Activated CD8-positive, alpha-beta T cell treated with anti-CD3 and anti-CD28 coated beads for 36 hours (primary cell): ENCODE data around the gene DHX58. TPM values are rescaled to one million over a fixed set of nuclear protein-coding genes. Genes with fewer than 3 reads are reported as not detected.

Experiments used
- ATAC-seq: fragments of 200-7000 bp; cut with Tn5 transposase; one replicate; pipeline ENCODE4 v1.10.0; 2021; ENCODE audit warnings: mild to moderate bottlenecking, moderate library complexity
- CTCF ChIA-PET: fragments of 350-600 bp; sonication (Branson Sonifier 250); formaldehyde crosslinking; loops from one replicate; lab custom pipeline; 2021; ENCODE audit warnings: antibody characterized with exemption; lab: Charles Lee
- POLR2A ChIA-PET: fragments of 350-600 bp; sonication (Branson Sonifier 250); formaldehyde crosslinking; loops from one replicate; lab custom pipeline; 2021; ENCODE audit warnings: antibody characterized with exemption; lab: Charles Lee
- DNase-seq: peaks from one replicate; pipeline ENCODE4 v3.0.0-alpha.2; 2020
- H3K27ac Mint-ChIP-seq: one replicate; pipeline ENCODE4 v1.8.0; 2021; ENCODE audit warnings: mild to moderate bottlenecking, mixed read lengths
- H3K27me3 Mint-ChIP-seq: one replicate; pipeline ENCODE4 v1.8.0; 2021; ENCODE audit warnings: mixed read lengths
- H3K36me3 Mint-ChIP-seq: one replicate; pipeline ENCODE4 v1.8.0; 2021; ENCODE audit warnings: low read depth, mixed read lengths
- H3K4me1 Mint-ChIP-seq: one replicate; pipeline ENCODE4 v1.8.0; 2021; ENCODE audit warnings: low read depth, mixed read lengths
- H3K4me3 Mint-ChIP-seq: one replicate; pipeline ENCODE4 v1.8.0; 2021; ENCODE audit warnings: mild to moderate bottlenecking, moderate library complexity, mixed read lengths
- H3K9me3 Mint-ChIP-seq: one replicate; pipeline ENCODE4 v1.8.0; 2021; ENCODE audit warnings: mixed read lengths
- CTCF ChIP-seq: fragments of 200-600 bp; IDR thresholded peaks from one replicate; pipeline ENCODE4 v1.8.0; 2022; ENCODE audit warnings: antibody characterized with exemption, mild to moderate bottlenecking
- intact Hi-C: fragments of 100-400 bp; cut with micrococcal nuclease; formaldehyde crosslinking; loops from one replicate; pipeline ENCODE4 v1.10.0; 2022
- total RNA-seq, 2 experiments: library from RNA; stranded (reverse); gene quantifications; one replicate each; pipeline ENCODE4 v1.2.3, GENCODE V29; 2021

Gene DHX58
- total RNA-seq, 2 experiments from 2014 or later = 31.7 to 36.2 TPM

- no peak for ATAC-seq
- Mint-ChIP-seq H3K27me3 (no peaks in the 10 kb centered on the region), H3K36me3 (peaks cover 28% of the 10 kb centered on the region), H3K4me1 (peaks cover 10% of the 10 kb centered on the region), H3K27ac (no peak overlapping the region), H3K4me3 (no peak overlapping the region), H3K9me3 (no peaks in the 10 kb centered on the region)
- intact Hi-C loops = no loop called here
- ChIA-PET POLR2A (interaction anchor here (1.4 kb wide), 1 partner anchor 13 kb away, joined by 3 read pairs; the partner anchor contains the start of gene DHX58), CTCF (no interaction called here)
- no peak for DNase-seq
- TF ChIP-seq CTCF = no peak
Observed at GRCh38 chr17:42125565-42125964, 13.1 kb upstream of the DHX58 start.

- ATAC-seq = no peak
- no peaks in the 10 kb centered on the region for H3K9me3 Mint-ChIP-seq
- peaks cover 20% of the 10 kb centered on the region for H3K4me1 Mint-ChIP-seq
- ChIA-PET CTCF (no interaction called here), POLR2A (no interaction called here)
- no peak for TF ChIP-seq CTCF
- DNase-seq = no peak
- H3K4me3 Mint-ChIP-seq = no peak overlapping the region
- intact Hi-C loops = no loop called here
- H3K27ac Mint-ChIP-seq = no peak overlapping the region
- peaks cover 28% of the 10 kb centered on the region for H3K36me3 Mint-ChIP-seq
- H3K27me3 Mint-ChIP-seq = no peaks in the 10 kb centered on the region
Observed at GRCh38 chr17:42124256-42124655, 11.7 kb upstream of the DHX58 start.

DNA sequence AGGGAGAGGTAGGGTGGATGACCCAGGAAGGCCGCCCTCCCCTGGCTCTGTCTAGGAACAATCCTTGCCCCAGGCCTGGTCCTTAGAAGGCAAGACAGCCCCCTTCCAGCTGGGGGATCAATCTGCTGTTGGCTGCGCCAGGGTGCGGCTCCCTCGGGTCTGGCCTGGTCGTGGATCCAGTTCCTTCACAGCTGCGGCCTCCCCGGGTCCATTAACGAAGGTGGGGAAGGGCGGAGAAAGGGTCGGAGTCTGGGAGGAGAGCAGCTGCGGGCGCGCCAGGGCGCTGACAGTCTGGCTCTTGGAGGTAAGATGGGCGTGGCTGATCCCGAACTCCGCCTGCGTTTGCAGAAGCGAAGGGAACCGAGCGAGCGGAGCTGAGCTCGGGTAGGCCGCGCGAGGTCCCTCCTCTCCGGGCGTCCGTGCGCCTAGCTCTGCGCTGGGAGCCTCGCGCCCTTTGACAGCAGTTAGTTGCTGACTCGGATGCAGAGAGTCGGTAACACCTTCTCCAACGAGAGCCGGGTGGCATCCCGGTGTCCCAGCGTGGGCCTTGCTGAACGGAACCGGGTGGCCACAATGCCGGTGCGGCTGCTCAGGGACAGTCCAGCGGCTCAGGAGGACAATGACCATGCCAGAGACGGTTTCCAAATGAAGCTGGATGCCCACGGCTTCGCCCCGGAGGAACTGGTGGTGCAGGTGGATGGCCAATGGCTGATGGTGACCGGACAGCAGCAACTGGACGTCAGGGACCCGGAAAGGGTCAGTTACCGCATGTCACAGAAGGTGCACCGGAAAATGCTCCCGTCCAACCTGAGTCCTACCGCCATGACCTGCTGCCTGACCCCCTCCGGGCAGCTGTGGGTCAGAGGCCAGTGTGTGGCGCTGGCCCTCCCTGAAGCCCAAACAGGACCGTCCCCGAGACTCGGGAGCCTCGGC lies 10.1 kb upstream of the DHX58 start, which contains the start of gene HSPB9:
TSS of gene HSPB9 (plus strand) at position 434 of the 933 bp plus-strand sequence. CDS start at position 481, 47 bp downstream.
- Mint-ChIP-seq H3K27me3 (no peaks in the 10 kb centered on the region), H3K4me3 (peak within 1 kb of the TSS; percentile 67), H3K36me3 (peaks cover 31% of the 10 kb centered on the region), H3K27ac (peak within 1 kb of the TSS; percentile 85), H3K4me1 (peaks cover 23% of the 10 kb centered on the region), H3K9me3 (no peaks in the 10 kb centered on the region)
- DNase-seq = no peak
- intact Hi-C loops = no loop called here
- ATAC-seq = no peak
- no peak for TF ChIP-seq CTCF
- ChIA-PET CTCF (interaction anchor here (1.6 kb wide), 1 partner anchor 26 kb away, joined by 3 read pairs; no protein-coding TSS in a partner anchor), POLR2A (interaction anchor here (0.6 to 3.9 kb wide), 5 partner anchors 9 to 301 kb away, joined by 3 to 24 read pairs (median 4); partner anchors contain the start of gene DHX58)

DNA sequence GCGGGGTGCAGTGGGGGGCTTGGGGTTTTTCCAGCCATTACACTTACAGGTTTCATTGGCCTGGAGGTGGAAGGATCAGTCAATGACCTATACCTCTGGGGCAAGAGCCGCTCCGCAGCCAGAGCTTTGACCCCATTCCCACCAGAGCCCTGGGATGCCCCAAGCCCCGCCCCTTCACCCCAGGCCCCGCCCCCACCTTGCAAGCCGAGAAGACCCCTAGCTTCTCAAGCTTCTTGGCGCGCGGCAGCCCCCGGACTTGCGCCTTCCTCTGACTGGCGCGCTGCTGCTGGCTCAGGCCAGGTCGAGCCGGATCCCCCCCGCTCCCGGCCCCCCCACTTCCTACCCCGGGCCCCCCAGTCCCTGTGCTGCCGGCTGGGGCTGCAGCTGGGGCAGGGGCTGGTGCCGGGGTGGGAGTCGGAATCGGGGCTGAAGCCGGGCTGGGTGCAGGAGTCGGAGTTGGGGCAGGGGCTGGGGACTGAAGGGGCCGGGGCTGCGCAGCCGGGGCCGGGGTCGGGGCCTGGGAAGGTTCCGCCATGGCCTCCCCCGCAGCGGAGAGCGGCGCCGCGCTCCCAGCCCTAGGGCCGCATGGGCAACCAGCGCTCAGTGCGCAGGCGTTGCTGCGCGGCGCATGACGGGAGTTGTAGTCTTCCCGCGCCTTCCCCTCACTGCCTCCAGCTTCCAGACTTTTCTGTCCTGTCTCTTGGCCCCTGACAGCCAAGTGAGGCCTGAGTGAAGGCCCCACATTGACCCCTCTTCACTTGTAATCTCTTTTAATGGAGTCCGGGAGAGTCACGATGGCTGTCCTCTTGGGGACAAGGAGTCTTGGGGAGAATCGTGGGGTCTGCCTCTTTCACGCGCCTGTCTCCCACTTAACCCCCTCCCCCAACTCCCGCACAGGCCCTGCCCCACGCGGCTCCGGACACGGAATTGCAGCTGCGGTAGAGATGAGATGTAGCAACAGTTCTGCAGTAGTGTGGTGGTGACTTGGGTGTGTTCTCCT lies 8.6 kb upstream of the DHX58 start, which contains the start of gene KAT2A:
TSS of gene KAT2A (minus strand) at position 598 of the 1,000 bp plus-strand sequence. CDS start at position 535, 63 bp downstream.
- ChIA-PET CTCF (interaction anchor here (0.7 to 14.3 kb wide), 12 partner anchors 10 to 191 kb away, joined by 3 to 110 read pairs (median 4); partner anchors contain the start of genes DNAJC7, KCNH4, NKIRAS2 and ODAD4), POLR2A (interaction anchor here (0.5 to 3.9 kb wide), 17 partner anchors 10 to 429 kb away, joined by 3 to 24 read pairs (median 4); partner anchors contain the start of genes CNP and DNAJC7)
- H3K4me3 Mint-ChIP-seq = peak within 1 kb of the TSS; percentile 67
- DNase-seq = peak; percentile 84
- no peaks in the 10 kb centered on the region for H3K27me3 Mint-ChIP-seq
- peaks cover 32% of the 10 kb centered on the region for H3K36me3 Mint-ChIP-seq
- peak; percentile 87 for ATAC-seq
- intact Hi-C loops = no loop called here
- peak within 1 kb of the TSS; percentile 85 for H3K27ac Mint-ChIP-seq
- peaks cover 30% of the 10 kb centered on the region for H3K4me1 Mint-ChIP-seq
- no peak for TF ChIP-seq CTCF
- H3K9me3 Mint-ChIP-seq = no peaks in the 10 kb centered on the region
